ENCODE measurements around the gene CARF. TPM values are rescaled to one million over a fixed set of nuclear protein-coding genes. Genes with fewer than 3 reads are reported as not detected.

CARF gene, protein sequence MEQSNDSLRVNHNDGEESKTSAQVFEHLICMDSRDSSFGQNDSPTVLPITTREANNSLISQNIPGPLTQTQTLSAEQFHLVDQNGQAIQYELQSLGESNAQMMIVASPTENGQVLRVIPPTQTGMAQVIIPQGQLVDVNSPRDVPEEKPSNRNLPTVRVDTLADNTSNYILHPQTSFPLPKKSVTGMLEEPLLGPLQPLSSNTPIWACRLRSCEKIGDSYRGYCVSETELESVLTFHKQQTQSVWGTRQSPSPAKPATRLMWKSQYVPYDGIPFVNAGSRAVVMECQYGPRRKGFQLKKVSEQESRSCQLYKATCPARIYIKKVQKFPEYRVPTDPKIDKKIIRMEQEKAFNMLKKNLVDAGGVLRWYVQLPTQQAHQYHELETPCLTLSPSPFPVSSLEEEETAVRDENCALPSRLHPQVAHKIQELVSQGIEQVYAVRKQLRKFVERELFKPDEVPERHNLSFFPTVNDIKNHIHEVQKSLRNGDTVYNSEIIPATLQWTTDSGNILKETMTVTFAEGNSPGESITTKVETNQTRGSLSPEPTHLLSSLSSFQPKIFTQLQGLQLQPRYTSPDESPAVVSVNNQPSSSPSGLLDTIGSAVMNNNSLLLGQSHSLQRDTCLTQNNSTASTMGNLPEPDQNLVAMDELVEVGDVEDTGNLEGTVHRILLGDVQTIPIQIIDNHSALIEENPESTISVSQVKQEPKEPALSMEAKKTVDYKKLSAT
- 10 to 100 TPM in 1 of 2 donors, 1 to 10 TPM in 1; 5.3 to 11.2 TPM for total RNA-seq

DNA sequence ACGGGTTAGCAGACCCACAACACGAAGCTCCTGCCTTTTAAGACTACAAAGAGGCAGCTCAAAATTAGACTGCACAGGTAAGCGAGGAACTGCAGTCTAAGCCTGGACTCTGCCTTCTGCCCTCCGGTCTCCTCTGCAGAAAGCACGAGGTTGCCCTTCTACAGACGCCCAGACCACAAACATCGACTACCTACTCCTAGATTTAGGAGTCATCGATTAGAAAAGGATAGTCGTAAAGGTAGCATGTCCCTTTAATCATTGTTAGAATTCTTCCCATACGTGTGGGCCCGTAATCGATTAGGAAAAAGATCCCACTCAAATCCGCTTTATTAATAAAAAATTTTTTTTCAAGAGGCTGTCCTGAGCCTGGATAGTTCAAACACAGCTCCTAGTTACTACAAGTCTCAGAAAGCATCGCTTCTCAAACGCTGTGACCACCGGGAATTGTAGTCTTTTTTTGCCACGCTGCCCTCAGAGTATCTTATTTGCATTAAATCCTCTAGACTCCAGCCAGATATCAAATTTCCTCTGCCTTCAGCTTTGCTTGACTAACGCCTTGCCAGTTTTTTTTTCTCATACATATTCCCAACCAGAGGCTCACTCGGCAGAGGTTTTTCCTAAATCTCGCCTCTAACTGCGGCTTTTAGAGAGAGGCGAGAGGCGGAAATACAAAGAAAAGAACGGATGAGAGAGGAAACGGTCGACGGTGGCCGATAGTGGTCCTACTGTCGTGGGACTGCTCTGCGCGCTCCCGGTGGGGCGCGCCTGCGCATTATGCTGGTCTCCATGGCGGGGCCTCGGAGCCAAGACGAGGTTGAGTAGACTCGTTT is at the start of gene CARF, which contains the start of gene WDR12:
Gene CARF (plus strand): TSS at position 764 of the 830 bp plus-strand sequence. CDS start 29,628 bp downstream, outside the sequence.
Gene WDR12 (minus strand): TSS at position 162 of the 830 bp plus-strand sequence. CDS start 197 bp downstream, outside the sequence.
- H3K4me1 ChIP-seq = peaks cover 0 to 21% of the 10 kb centered on the region in 2 donors
- no peaks in the 10 kb centered on the region for H3K27me3 ChIP-seq
- H3K27ac ChIP-seq = peak within 1 kb of the TSS; percentile 86 to 92
- H3K4me3 ChIP-seq = peak within 1 kb of the TSS; percentile 67 to 71
- TF ChIP-seq, protein P1, sequence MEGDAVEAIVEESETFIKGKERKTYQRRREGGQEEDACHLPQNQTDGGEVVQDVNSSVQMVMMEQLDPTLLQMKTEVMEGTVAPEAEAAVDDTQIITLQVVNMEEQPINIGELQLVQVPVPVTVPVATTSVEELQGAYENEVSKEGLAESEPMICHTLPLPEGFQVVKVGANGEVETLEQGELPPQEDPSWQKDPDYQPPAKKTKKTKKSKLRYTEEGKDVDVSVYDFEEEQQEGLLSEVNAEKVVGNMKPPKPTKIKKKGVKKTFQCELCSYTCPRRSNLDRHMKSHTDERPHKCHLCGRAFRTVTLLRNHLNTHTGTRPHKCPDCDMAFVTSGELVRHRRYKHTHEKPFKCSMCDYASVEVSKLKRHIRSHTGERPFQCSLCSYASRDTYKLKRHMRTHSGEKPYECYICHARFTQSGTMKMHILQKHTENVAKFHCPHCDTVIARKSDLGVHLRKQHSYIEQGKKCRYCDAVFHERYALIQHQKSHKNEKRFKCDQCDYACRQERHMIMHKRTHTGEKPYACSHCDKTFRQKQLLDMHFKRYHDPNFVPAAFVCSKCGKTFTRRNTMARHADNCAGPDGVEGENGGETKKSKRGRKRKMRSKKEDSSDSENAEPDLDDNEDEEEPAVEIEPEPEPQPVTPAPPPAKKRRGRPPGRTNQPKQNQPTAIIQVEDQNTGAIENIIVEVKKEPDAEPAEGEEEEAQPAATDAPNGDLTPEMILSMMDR (IDR thresholded peaks at IDR 0.05) = no peak
- DNase-seq (ENCODE audit: low spot score) = peak; percentile 91
- no peaks in the 10 kb centered on the region for H3K9me3 ChIP-seq
- H3K36me3 ChIP-seq = no peaks in the 10 kb centered on the region

DNA sequence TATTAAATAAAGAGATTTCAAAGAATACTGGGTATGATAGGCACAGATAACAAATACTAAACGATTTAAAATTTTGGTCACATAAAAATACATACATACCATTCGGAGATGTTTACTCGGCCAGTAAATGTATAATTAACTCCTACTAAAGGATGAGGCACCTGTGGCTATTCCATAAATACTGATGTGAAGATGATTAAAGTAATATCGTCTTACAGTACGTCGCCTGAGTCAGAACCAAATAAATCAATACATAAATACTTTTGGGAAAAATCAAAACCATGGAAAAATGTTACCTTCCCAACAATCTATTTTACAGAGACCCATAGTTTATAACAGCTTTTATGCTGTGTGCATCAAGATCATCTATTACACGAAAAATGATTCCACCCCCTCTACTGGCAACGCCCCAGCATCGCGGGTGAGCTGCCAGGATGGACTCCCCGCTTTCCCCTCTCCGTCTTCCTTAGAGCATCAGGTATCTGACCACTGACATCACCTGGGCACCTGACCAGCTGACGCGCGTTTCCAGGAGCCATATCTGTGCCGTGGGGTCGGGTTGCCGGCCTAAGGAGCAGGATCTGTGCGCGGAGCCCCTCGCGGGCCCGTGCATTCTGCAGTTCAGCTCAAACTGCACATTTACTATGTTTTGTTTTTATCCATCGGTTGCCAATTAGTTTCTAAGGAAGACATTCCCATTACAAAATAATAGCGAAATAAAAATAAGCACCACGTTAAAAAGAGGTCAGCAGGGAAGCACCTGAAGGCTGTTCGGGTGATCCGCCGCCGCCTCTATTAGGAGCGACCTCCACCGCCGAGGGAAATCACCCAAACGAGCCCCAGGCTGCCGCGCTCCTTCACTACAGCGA is 41.4 kb upstream of the CARF start:
- TF ChIP-seq, protein P1 (IDR thresholded peaks at IDR 0.05) = peak; percentile 16 to 42
- Histone ChIP-seq H3K4me3 (peak overlapping the region; percentile 77 to 86), H3K36me3 (no peaks in the 10 kb centered on the region), H3K27me3 (no peaks in the 10 kb centered on the region), H3K4me1 (peaks cover 0 to 4% of the 10 kb centered on the region in 2 donors), H3K27ac (peak overlapping the region; percentile 87), H3K9me3 (no peaks in the 10 kb centered on the region)
- peak; percentile 70 for DNase-seq (ENCODE audit: low spot score)

DNA sequence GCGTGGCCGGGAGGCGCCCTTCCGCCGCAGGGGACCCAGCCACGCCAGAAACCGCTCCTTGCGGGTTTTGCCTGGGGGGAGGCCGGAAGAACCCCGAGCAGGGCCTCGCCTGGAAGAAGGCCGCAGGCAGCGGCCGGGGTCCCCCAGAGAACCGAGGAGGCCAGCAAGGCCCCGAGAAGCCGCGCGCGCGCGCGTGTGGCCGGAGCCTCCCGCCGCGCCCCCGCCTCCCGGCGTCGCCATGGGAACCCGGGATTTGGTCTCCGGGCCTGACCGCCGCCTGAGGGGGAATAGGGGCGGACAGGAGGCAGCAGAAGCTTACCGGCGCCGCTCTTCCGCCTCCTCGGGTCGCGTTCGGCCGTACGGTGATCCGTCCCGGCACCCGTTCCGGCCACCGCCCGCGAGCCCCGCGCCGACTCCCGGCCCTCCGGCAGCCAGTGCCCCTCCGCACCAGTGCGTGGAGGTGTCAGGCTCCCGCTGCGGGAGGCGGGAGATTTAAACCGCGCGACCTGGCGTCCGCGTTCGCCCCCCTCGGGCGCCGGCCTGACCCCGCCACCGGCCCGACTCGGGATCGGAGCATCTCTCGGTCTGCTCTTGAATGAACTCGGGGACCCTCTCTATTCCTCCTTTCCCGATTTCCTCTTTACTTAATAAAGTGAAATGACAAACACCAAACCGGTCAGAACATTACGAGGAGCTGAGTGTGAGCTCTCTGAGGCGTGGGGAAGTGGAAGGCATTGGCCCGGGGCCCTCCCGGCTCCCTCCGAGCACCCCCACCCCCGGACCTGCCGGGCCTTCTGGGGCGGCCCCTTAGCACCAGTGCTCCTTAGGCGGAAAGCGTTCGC is 40.6 kb upstream of the CARF start, which contains the start of gene ICA1L:
Gene ICA1L (minus strand): TSS at position 467 of the 842 bp plus-strand sequence. CDS start 42,757 bp downstream, outside the sequence.
- peaks cover 0 to 4% of the 10 kb centered on the region in 2 donors for H3K4me1 ChIP-seq
- peak within 1 kb of the TSS; percentile 77 to 86 for H3K4me3 ChIP-seq
- H3K27me3 ChIP-seq = no peaks in the 10 kb centered on the region
- no peaks in the 10 kb centered on the region for H3K36me3 ChIP-seq
- H3K27ac ChIP-seq = peak within 1 kb of the TSS; percentile 87
- no peaks in the 10 kb centered on the region for H3K9me3 ChIP-seq
- TF ChIP-seq, protein P1 (IDR thresholded peaks at IDR 0.05) = no peak
- peak; percentile 60 for DNase-seq (ENCODE audit: low spot score)

DNA sequence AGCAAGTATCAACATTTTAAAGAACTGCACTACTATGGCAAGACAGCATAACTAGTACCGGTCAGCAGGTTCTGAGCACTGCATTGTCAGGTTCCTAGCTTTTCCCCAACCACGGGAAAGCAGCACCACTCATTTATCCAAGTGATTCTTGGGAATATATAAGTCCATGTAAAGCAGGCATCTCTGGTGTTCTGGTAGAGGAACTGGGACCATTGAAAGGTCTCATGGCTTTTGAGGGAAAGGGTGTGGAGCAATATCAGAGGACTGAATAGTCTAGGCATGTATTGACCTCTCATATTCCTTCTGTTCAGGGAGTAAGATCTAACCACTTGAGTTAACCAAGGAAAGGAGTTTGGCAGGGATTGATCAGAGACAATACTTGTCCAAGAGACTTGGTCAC is 34.4 kb upstream of the CARF start:
- peaks cover 18% of the 10 kb centered on the region for H3K36me3 ChIP-seq
- H3K4me3 ChIP-seq = no peak overlapping the region
- no peak overlapping the region for H3K27ac ChIP-seq
- no peaks in the 10 kb centered on the region for H3K4me1 ChIP-seq
- TF ChIP-seq, protein P1 (IDR thresholded peaks at IDR 0.05) = no peak
- DNase-seq (ENCODE audit: low spot score) = no peak
- no peaks in the 10 kb centered on the region for H3K9me3 ChIP-seq
- H3K27me3 ChIP-seq = no peaks in the 10 kb centered on the region
